H1 (cell line): ENCODE data around the gene RNF157. TPM values are rescaled to one million over a fixed set of nuclear protein-coding genes. Genes with fewer than 3 reads are reported as not detected.
A peak's percentile ranks its signal among the peaks of the same experiment; 100 is the strongest.

ENCODE experiments used
- EZH2 ChIP-seq: fragments of 200-600 bp; sonication (generic); IDR thresholded peaks from 2 replicates; pipeline ENCODE4 v1.7.1; 2012; ENCODE audit warnings: low read depth, mild to moderate bottlenecking, moderate library complexity, low read length, inconsistent platforms; ENCODE audit not compliant: severe bottlenecking
- SUZ12 ChIP-seq: fragments of 200-600 bp; sonication (generic); IDR thresholded peaks from 2 replicates; pipeline ENCODE4 v1.6.1; 2012; ENCODE audit warnings: mild to moderate bottlenecking, inconsistent platforms, low read length, moderate library complexity, mixed read lengths
- TAF7 ChIP-seq: optimal IDR thresholded peaks from 2 replicates; pipeline ENCODE3; 2011; ENCODE audit warnings: low read depth, mild to moderate bottlenecking, inconsistent platforms, low read length, moderate library complexity, borderline replicate concordance
- TEAD4 ChIP-seq: IDR thresholded peaks from 2 replicates; pipeline ENCODE4 v1.6.1; 2012; ENCODE audit warnings: low read depth, low read length, inconsistent platforms, mixed read lengths
- YY1 ChIP-seq: IDR thresholded peaks from 2 replicates; pipeline ENCODE4 v1.6.1; 2011; ENCODE audit warnings: low read depth, mild to moderate bottlenecking, low read length
- polyA plus RNA-seq, 7 experiments: library from polyadenylated mRNA; depleted of rRNA in 3 of 7; stranded (reverse) in 5 of 7; unstranded in 2 of 7; fragments of >200 nt in 5 of 7; fragments of 200-250 nt in 2 of 7; gene quantifications; 1 replicate in 5 of 7; 2 replicates in 1 of 7; 4 replicates in 1 of 7; pipeline versions ENCODE4 v1.2.1 to v1.2.3, GENCODE V29; 2011 to 2013; ENCODE audit warnings: missing spikeins in 2 of 7, mixed read lengths in 2 of 7
- total RNA-seq: library from RNA; stranded (reverse); fragmentation: NEBNext Ultra II Directional; extraction: Animal tissue kit (Norgen Biotek cat#: 25700); gene quantifications from 2 replicates; pipeline ENCODE4 v1.2.1, GENCODE V29; 2021
- TF ChIP-seq, protein P1 (sequence below): IDR thresholded peaks from 2 replicates; pipeline ENCODE4 v1.6.1; 2012; ENCODE audit warnings: inconsistent platforms

The RNF157 gene
- total and polyA plus RNA-seq, 2 of the 8 experiments (the other 6 are each of a cell fraction or from before 2014, with no cell fraction given) = 13.4 to 16.7 TPM

DNA sequence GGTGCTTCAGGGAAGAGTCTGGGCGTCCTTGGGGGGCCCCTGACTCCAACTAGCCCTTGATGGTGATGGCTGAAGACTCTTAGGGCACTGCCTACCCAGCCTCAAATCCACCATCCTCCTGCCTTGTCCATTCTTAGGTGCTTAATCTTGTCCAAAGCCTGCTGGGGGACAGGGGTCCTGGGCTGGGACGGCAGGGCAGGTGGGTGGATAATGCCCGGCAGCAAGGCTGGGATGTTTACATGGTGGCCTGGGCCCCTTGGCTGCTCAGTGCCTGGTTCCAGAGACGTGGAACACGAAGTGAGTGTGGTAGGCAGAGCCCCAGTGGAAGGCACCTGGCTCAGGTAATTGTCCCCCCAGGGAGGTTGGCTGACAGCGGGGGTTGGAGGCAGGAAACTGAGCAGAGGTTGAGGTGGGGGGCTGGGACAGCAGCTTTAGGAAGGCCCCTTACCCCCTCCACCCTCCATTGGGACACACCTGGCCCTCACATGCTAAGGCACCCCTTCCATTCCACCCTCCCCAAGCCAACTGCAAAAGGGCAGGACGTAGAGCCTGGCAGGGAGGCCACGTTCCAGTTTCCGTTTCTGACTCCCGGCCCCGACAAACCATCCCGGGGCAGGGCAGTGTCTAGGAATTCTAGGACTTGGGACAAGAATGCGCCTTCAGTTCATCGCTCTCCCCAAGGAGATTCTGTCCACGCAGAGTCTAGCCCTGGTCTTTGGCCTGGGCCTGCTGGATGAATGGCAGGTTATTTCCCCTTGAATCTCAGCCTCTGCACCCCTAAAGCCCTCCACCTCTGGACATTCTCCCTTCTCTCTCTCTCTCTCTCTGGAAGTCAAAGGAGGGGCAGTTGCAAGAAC is 101.2 kb downstream of the RNF157 start (continued):
- TF ChIP-seq YY1 = no peak
- peak; percentile 54; the same call in 1 of the 2 replicates for TF ChIP-seq SUZ12
- TF ChIP-seq TEAD4 = no peak
- TF ChIP-seq TAF7 = no peak
- peak; percentile 52 for TF ChIP-seq EZH2
- TF ChIP-seq, protein P1, sequence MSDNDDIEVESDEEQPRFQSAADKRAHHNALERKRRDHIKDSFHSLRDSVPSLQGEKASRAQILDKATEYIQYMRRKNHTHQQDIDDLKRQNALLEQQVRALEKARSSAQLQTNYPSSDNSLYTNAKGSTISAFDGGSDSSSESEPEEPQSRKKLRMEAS = no peak
